ENCODE data around the gene TSPYL6. TPM values are rescaled to one million over a fixed set of nuclear protein-coding genes. Genes with fewer than 3 reads are reported as not detected.

The TSPYL6 gene
- polyA plus RNA-seq, 3 donors = 0.07 to 0.17 TPM; not detected in 1

DNA sequence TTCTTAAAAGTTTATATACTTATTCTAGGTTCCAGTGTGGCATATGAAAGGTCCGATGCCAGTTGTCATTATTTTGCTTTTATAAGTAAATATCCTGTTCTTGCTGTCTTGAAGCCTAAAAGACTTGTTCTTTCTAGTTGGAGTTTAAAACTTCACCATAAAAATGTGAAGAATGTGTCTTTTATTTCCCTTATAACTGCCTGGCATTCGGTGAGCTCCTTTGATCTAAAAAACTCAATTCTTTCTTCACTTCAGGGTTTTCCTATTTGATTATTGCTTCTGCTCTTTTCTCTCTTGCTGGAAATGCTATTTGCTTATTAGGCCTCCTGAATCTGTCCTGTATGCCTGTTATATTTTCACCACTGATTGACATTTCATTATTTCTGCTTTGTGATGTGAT, 51.6 kb downstream of the TSPYL6 start:
- DNase-seq = no peak

Other genes starting within 250 kb of the TSPYL6 start
- gene ACYP2, start 140.6 kb downstream of the TSPYL6 start, polyA plus RNA-seq (ENCODE audit: insufficient read length in 3 of 3) = 10 to 100 TPM; 17.6 to 22.1 (median 20.7) TPM
- gene SPTBN1, start 200.1 kb upstream of the TSPYL6 start, polyA plus RNA-seq (ENCODE audit: insufficient read length in 3 of 3) = 100 to 1,000 TPM; 230 to 261 (median 254) TPM

Measured in renal pelvis (tissue), 4 donors.